Astrocyte of the spinal cord (primary cell): ENCODE measurements around the gene MAGEA12.
"Not testable (repeated sequence)": the region's sequence is repeated elsewhere in the genome, so short reads cannot be mapped to it uniquely, and the experiment has no call there.

Experiments used
- DNase-seq: peaks from one replicate; pipeline ENCODE4 v3.0.0; 2011; ENCODE audit warnings: low read depth, low spot score
- H3K4me3 ChIP-seq: 2 replicates; pipeline ENCODE4 v1.5.1; 2011; ENCODE audit warnings: low read depth, mild to moderate bottlenecking, low read length, moderate library complexity
- in situ Hi-C: cut with HindIII; loops from 2 replicates; pipeline ENCODE4 v1.10.0; 2017; ENCODE audit warnings: low sequenced_read_pairs
- TF ChIP-seq, protein P1 (sequence below): IDR thresholded peaks from 2 replicates; pipeline ENCODE4 v1.5.1; 2012; ENCODE audit warnings: low read depth, mild to moderate bottlenecking, low read length, inconsistent platforms

Gene MAGEA12, protein sequence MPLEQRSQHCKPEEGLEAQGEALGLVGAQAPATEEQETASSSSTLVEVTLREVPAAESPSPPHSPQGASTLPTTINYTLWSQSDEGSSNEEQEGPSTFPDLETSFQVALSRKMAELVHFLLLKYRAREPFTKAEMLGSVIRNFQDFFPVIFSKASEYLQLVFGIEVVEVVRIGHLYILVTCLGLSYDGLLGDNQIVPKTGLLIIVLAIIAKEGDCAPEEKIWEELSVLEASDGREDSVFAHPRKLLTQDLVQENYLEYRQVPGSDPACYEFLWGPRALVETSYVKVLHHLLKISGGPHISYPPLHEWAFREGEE

DNA sequence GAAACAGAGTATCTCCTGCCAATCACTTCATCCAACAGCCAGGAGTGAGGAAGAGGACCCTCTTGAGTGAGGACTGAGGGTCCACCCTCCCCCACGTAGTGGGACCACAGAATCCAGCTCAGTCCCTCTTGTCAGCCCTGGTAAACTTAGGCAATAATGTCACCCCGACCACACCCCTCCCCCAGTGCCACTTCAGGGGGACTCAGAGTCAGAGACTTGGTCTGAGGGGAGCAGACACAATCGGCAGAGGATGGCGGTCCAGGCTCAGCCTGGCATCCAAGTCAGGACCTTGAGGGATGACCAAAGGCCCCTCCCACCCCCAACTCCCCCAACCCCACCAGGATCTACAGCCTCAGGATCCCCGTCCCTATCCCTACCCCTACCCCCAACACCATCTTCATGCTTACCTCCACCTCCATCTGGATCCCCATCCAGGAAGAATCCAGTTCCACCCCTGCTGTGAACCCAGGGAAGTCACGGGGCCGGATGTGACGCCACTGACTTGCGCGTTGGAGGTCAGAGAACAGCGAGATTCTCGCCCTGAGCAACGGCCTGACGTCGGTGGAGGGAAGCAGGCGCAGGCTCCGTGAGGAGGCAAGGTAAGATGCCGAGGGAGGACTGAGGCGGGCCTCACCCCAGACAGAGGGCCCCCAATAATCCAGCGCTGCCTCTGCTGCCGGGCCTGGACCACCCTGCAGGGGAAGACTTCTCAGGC, at the start of gene MAGEA12, which contains the start of gene CSAG1:
Gene MAGEA12, plus strand, starts transcription at position 497 of the 715 bp plus-strand sequence. CDS start 2,405 bp downstream, outside the sequence.
Gene CSAG1, minus strand, starts transcription at position 461 of the 715 bp plus-strand sequence. CDS start 1,261 bp downstream, outside the sequence.
- DNase-seq: no peak
- in situ Hi-C loops: no loop called here
- TF ChIP-seq, protein P1, sequence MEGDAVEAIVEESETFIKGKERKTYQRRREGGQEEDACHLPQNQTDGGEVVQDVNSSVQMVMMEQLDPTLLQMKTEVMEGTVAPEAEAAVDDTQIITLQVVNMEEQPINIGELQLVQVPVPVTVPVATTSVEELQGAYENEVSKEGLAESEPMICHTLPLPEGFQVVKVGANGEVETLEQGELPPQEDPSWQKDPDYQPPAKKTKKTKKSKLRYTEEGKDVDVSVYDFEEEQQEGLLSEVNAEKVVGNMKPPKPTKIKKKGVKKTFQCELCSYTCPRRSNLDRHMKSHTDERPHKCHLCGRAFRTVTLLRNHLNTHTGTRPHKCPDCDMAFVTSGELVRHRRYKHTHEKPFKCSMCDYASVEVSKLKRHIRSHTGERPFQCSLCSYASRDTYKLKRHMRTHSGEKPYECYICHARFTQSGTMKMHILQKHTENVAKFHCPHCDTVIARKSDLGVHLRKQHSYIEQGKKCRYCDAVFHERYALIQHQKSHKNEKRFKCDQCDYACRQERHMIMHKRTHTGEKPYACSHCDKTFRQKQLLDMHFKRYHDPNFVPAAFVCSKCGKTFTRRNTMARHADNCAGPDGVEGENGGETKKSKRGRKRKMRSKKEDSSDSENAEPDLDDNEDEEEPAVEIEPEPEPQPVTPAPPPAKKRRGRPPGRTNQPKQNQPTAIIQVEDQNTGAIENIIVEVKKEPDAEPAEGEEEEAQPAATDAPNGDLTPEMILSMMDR: no peak
- no peak within 1 kb of the TSS for H3K4me3 ChIP-seq

DNA sequence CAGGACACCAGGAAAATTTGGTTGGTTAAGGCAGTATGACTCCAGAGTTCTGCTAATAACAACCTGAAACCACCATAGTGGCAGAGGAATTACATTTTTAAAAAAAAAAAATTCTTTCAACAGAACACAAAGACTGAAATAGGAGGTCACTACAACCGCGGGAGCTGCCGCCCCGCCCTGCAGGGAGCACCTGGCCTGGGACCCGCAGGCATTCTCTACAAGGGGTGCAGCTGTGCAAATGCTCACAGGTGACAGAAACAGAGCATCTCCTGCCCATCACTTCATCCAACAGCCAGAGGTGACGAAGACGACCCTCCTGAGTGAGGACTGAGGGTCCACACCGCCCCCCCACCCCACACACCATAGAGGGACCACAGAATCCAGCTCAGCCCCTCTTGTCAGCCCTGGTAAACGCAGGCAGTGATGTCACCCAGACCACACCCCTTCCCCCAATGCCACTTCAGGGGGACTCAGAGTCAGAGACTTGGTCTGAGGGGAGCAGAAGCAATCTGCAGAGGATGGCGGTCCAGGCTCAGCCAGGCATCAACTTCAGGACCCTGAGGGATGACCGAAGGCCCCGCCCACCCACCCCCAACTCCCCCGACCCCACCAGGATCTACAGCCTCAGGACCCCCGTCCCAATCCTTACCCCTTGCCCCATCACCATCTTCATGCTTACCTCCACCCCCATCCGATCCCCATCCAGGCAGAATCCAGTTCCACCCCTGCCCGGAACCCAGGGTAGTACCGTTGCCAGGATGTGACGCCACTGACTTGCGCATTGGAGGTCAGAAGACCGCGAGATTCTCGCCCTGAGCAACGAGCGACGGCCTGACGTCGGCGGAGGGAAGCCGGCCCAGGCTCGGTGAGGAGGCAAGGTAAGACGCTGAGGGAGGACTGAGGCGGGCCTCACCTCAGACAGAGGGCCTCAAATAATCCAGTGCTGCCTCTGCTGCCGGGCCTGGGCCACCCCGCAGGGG, 35.3 kb upstream of the MAGEA12 start, which contains the start of gene MAGEA3:
Gene MAGEA3, plus strand, starts transcription at position 843 of the 980 bp plus-strand sequence. CDS start 2,039 bp downstream, outside the sequence.
- DNase-seq, in situ Hi-C loops: not testable (repeated sequence)

DNA sequence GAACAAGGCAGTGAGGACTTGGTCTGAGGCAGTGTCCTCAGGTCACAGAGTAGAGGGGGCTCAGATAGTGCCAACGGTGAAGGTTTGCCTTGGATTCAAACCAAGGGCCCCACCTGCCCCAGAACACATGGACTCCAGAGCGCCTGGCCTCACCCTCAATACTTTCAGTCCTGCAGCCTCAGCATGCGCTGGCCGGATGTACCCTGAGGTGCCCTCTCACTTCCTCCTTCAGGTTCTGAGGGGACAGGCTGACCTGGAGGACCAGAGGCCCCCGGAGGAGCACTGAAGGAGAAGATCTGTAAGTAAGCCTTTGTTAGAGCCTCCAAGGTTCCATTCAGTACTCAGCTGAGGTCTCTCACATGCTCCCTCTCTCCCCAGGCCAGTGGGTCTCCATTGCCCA, 33.2 kb upstream of the MAGEA12 start:
- H3K4me3 ChIP-seq, DNase-seq, in situ Hi-C loops: not testable (repeated sequence)

More for the DNA sequence above, 35.3 kb upstream of the MAGEA12 start, which contains the start of gene MAGEA3:
- not testable (repeated sequence) for H3K4me3 ChIP-seq

DNA sequence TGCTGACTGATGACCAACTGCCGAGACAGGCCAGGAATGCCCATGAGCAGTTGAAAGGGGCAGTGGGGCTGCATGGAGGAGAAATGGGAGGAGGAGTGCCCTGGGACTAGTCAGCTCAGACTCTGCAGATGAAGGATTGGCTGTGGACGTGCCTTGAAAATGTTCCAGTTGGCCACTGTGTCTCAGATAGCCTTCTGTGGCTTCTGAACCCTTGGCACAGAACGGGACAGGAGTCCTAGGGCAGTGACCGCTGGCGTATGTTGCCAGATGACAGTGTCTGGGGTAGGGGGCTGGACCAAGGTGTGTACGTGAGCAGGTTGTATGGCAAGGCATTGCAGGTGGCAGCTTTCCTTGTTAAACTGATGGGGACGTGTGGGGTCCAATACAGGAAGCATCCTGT, 27.1 kb upstream of the MAGEA12 start:
- in situ Hi-C loops, DNase-seq, H3K4me3 ChIP-seq: not testable (repeated sequence)

DNA sequence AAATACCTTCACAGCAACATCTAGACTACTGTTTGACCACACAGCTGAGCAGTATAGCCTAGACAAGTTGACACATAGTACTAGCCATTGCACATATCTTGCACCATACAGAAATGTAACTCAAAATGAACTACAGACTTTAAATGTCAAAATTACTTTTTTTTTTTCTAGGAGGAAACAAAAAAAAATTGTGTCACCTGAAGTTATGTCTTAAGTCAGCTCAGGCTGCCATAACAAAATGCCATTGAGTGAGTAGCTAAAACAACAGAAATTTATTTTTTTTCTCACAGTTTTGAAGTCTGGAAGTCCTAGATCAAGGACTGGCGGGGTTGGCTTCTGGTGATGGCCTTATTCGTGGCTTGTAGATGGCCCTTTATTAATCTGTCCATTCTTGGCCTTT, 24.4 kb upstream of the MAGEA12 start, which contains the start of gene CSAG2:
Gene CSAG2, minus strand, starts transcription at position 101 of the 400 bp plus-strand sequence. CDS start 161 bp downstream, outside the sequence.
- in situ Hi-C loops, DNase-seq, H3K4me3 ChIP-seq: not testable (repeated sequence)

DNA sequence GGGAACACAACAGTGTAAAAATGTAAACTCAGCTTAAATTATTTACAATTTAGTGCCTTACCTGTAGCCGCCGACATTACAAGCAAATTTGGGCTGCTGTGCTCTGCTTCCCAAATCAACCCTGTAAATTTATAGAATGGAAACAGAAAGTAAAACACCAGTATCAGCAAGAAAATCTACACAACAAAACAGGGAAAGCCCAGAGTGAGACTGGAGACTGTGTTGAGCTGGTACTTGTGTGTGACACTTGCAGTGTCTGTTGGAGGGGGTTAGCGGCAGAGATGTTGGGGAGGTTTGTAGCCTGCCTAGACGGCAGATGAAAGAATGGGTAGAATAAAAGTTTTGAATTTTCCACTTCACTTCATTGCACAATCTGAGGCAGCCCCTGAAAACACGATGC, 20.4 kb upstream of the MAGEA12 start:
- in situ Hi-C loops, H3K4me3 ChIP-seq, DNase-seq: not testable (repeated sequence)

DNA sequence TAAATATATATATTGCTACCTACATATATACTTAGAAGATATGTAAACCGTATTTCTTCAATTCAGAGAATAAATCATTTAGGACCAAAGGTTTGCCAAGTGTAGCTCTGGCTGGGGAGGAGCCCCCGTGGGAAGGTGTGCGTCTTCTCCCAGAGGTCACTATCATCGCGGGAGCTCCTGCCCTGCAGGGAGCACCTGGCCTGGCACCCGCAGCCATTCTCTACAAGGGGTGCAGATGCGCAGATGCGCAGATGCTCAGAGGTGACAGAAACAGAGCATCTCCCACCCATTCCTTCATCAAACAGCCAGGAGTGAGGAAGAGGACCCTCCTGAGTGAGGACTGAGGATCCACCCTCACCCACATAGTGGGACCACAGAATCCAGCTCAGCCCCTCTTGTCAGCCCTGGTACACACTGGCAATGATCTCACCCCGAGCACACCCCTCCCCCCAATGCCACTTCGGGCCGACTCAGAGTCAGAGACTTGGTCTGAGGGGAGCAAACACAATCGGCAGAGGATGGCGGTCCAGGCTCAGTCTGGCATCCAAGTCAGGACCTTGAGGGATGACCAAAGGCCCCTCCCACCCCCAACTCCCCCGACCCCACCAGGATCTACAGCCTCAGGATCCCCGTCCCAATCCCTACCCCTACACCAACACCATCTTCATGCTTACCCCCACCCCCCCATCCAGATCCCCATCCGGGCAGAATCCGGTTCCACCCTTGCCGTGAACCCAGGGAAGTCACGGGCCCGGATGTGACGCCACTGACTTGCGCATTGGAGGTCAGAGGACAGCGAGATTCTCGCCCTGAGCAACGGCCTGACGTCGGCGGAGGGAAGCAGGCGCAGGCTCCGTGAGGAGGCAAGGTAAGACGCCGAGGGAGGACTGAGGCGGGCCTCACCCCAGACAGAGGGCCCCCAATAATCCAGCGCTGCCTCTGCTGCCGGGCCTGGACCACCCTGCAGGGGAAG, 19.5 kb upstream of the MAGEA12 start, which contains the start of gene MAGEA2B:
Gene MAGEA2B, plus strand, starts transcription at position 814 of the 973 bp plus-strand sequence. CDS start 2,479 bp downstream, outside the sequence.
- H3K4me3 ChIP-seq, in situ Hi-C loops, DNase-seq: not testable (repeated sequence)

DNA sequence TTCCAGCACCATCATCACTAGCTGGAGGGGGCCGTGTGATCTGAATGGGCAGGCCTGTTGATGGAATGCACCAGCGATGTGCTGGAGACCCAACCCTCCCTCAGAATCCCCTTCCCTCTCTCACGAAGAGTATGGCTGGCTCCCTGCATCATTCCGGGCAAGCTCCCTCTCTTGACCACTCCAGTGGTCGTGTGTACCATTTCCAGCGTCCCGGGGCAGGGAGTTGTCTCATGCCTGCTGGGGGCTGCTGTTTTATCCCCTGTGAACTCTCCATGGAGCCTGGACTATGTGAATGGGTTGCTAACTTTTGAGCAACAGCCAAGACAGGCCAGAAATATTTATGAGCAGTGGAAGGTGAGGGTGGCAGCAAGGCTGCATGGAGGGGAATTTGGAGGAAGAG, 8.1 kb upstream of the MAGEA12 start:
- no peak for DNase-seq
- no peak overlapping the region for H3K4me3 ChIP-seq
- TF ChIP-seq, protein P1: no peak
- in situ Hi-C loops: no loop called here

DNA sequence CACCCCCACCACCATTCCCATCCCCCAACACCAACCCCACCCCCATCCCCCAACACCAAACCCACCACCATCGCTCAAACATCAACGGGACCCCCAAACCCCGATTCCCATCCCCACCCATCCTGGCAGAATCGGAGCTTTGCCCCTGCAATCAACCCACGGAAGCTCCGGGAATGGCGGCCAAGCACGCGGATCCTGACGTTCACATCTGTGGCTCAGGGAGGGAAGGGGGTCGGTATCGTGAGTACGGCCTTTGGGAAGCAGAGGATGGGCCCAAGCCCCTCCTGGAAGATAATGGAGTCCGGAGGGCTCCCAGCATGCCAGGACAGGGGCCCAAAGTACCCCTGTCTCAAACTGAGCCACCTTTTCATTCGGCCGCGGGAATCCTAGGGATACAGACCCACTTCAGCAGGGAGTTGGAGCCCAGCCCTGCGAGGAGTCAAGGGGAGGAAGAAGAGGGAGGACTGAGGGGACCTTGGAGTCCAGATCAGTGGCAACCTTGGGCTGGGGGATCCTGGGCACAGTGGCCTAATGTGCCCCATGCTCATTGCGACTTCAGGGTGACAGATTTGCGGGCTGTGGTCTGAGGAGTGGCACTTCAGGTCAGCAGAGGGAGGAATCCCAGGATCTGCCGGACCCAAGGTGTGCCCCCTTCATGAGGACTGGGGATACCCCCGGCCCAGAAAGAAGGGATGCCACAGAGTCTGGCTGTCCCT, 744 bp downstream of the MAGEA12 start:
- in situ Hi-C loops, H3K4me3 ChIP-seq, DNase-seq: not testable (repeated sequence)
